Activated T-cell treated with anti-CD3 and anti-CD28 coated beads for 1 hour (primary cell): ENCODE measurements around the gene BLOC1S3.

ENCODE experiments used
- DNase-seq: peaks from one replicate; pipeline ENCODE4 v3.0.0-alpha.2; 2020; ENCODE audit warnings: low read depth

The BLOC1S3 gene

GRCh38 chr19:45178262-45179071, at the start of gene BLOC1S3:
TSS of gene BLOC1S3 (plus strand) at chr19:45178784. CDS start at chr19:45179297, 513 bp downstream.
- DNase-seq = peak; percentile 100

- DNase-seq = no peak
Observed at GRCh38 chr19:45128806-45129205, 49.8 kb upstream of the BLOC1S3 start.

GRCh38 chr19:45130236-45130635, 48.3 kb upstream of the BLOC1S3 start:
- no peak for DNase-seq

GRCh38 chr19:45130888-45131615, 47.5 kb upstream of the BLOC1S3 start:
- DNase-seq = no peak

- DNase-seq = no peak
Observed at GRCh38 chr19:45133661-45134060, 44.9 kb upstream of the BLOC1S3 start.

GRCh38 chr19:45135176-45135885, 43.3 kb upstream of the BLOC1S3 start:
- DNase-seq = no peak

- DNase-seq = no peak
Observed at GRCh38 chr19:45136507-45137178, 41.9 kb upstream of the BLOC1S3 start.

GRCh38 chr19:45137179-45137761, 41.3 kb upstream of the BLOC1S3 start:
- no peak for DNase-seq

GRCh38 chr19:45138303-45138751, 40.3 kb upstream of the BLOC1S3 start:
- DNase-seq = no peak

GRCh38 chr19:45139286-45140143, 39.1 kb upstream of the BLOC1S3 start:
- DNase-seq = no peak

- no peak for DNase-seq
Observed at GRCh38 chr19:45140144-45140503, 38.5 kb upstream of the BLOC1S3 start.

GRCh38 chr19:45140533-45140932, 38.1 kb upstream of the BLOC1S3 start:
- no peak for DNase-seq

GRCh38 chr19:45141203-45141900, 37.2 kb upstream of the BLOC1S3 start:
- DNase-seq = no peak

- no peak for DNase-seq
Observed at GRCh38 chr19:45142016-45142725, 36.4 kb upstream of the BLOC1S3 start.

GRCh38 chr19:45142726-45143110, 35.9 kb upstream of the BLOC1S3 start:
- no peak for DNase-seq

GRCh38 chr19:45144431-45145269, 33.9 kb upstream of the BLOC1S3 start:
- no peak for DNase-seq

- DNase-seq = no peak
Observed at GRCh38 chr19:45145270-45146189, 33.1 kb upstream of the BLOC1S3 start.
